ENCODE data around the gene EIF4EBP2.

Gene EIF4EBP2

DNA sequence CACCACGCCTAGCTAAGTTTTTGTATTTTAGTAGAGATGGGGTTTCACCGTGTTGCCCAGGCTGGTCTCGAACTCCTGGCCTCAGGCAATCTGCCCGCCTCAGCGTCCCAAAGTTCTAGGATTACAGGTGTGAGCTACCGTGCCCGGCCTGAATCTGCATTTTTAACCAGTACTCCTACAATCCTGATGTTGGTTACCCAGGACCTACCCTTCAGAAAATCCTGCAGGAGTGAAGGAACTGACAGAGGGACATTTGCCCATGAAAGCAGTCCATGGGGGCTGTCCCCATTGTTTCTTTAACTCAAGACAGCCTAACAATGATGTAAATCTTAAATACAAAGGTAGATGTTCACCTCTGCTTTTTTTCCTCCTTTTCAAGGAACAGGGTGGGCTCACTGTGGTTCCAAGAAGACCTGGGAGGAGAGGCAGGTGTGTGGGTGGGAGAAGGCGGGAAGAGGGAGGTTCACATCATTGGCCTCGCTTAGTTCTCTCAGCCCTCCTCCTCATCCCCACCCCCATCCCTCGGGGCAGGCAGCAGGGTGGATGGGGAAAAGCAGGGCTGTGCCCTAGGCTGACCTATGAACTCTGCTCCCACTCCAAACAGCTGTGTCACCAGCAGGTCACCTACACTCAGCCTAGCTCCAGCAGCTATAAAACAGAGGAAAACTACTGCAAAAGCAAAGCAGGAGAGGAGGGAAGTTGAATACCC is 35.0 kb upstream of the EIF4EBP2 start:
- H3K4me3 ChIP-seq (replicated peaks in 1 of 2; ENCODE audit: low read depth in 2 of 2, low read length in 2 of 2): no peak overlapping the region
- no peak for DNase-seq (ENCODE audit: low read depth in 2 of 2)
- TF ChIP-seq, protein P1, sequence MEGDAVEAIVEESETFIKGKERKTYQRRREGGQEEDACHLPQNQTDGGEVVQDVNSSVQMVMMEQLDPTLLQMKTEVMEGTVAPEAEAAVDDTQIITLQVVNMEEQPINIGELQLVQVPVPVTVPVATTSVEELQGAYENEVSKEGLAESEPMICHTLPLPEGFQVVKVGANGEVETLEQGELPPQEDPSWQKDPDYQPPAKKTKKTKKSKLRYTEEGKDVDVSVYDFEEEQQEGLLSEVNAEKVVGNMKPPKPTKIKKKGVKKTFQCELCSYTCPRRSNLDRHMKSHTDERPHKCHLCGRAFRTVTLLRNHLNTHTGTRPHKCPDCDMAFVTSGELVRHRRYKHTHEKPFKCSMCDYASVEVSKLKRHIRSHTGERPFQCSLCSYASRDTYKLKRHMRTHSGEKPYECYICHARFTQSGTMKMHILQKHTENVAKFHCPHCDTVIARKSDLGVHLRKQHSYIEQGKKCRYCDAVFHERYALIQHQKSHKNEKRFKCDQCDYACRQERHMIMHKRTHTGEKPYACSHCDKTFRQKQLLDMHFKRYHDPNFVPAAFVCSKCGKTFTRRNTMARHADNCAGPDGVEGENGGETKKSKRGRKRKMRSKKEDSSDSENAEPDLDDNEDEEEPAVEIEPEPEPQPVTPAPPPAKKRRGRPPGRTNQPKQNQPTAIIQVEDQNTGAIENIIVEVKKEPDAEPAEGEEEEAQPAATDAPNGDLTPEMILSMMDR (IDR thresholded peaks at IDR 0.05; ENCODE audit: low read depth, low read length): no peak

DNA sequence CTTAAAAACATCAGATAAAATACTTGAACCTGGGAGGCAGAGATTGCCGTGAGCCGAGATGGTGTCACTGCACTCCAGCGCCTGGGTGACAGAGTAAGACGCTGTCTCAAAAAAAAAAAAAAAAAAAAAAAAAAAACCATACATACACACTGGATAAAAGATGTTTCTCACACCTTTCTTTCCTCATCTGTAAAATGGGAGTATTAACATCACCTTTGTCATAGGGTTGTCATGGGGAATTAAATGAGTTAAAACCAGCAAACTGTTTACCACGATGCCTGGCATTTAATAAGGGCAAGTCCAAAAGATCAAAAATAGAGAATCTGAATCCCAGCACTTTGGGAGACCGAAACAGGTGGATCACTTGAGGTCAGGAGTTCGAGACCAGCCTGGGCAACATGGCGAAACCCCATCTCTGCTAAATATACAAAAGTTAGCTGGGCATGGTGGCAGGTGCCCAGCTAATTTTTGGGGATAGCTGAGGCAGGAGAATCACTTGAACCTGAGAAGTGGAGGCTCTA is 34.4 kb upstream of the EIF4EBP2 start:
- no peak for DNase-seq (ENCODE audit: low read depth in 2 of 2)
- no peak overlapping the region for H3K4me3 ChIP-seq (replicated peaks in 1 of 2; ENCODE audit: low read depth in 2 of 2, low read length in 2 of 2)
- TF ChIP-seq, protein P1 (IDR thresholded peaks at IDR 0.05; ENCODE audit: low read depth, low read length): no peak

DNA sequence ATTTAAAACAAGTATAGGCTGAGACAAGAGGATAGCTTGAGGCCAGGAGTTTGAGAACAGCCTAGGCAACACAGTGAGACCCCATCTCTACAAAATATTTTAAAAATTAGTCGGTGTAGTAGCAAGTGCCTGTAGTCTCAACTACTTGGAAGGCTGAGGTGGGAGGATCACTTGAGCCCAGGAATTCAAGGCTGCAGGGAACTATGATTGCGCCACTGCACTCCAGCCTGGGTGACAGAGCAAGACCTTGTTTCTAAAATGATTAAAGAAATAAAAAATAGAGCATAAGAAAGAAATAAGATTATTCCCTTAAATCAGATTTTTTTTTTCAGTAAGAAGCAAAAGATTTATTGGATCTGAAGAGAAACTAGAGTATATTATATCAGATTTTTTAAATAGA is 33.2 kb upstream of the EIF4EBP2 start:
- no peak overlapping the region for H3K4me3 ChIP-seq (replicated peaks in 1 of 2; ENCODE audit: low read depth in 2 of 2, low read length in 2 of 2)
- no peak for DNase-seq (ENCODE audit: low read depth in 2 of 2)
- TF ChIP-seq, protein P1 (IDR thresholded peaks at IDR 0.05; ENCODE audit: low read depth, low read length): no peak

DNA sequence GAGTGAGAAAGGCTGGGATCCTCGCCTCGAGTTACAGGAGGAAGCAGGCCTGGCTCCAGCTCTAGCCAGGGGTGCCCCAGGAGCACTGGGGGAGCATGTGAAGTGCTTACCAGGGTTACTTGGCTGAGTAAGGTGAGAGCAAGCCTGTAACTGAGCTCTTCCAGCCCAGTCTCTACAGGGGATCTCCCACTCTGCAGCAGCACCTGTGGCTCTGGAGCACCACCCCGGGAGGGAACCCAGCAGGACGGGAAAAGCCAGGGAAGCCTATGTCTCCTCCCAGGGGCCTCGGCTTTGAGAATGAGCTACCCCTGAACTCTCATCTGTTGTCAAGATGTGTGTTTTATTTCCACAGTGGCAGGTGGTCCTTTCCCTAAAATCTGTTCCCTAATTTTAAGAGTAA is 32.1 kb upstream of the EIF4EBP2 start:
- no peak overlapping the region for H3K4me3 ChIP-seq (replicated peaks in 1 of 2; ENCODE audit: low read depth in 2 of 2, low read length in 2 of 2)
- TF ChIP-seq, protein P1 (IDR thresholded peaks at IDR 0.05; ENCODE audit: low read depth, low read length): no peak
- no peak for DNase-seq (ENCODE audit: low read depth in 2 of 2)

DNA sequence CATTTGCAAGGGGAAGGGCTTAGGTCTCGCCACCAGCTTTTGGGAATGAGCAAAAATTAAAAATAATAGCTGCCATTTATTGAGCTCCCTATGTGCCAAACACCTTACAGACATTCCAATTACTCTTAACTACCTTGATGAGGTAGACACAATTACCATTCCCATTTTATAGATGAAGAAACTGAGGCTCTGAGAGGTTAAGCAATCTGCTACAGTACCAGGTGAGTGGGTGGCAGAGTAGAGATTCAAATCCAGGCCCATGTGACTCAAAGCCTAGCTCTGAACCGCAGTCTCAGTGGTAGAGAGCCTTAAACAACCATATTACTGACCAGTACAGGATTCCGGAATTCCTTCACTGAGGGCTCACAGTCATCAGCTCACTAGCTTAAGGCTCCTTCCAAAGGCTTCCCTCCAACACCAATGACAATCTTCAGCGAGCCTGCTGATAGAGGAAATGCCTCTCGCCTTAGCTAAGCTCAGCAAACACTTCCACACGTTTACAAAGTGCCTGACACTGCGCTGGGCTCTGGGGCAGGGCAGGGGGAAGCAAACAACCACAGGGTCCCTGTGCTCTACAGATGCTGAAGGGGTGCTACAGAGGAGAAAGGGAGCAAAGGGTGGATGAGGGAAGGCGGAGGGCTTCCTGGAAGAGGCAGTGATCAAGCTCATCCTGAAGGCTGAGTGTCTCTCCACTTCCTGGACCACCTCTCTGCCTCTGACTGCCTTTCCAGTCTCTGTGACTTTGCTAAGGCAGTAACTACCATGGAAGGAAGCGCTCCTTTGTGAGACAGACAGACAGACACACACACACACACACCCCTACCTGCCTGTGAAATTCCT is 28.9 kb upstream of the EIF4EBP2 start:
- TF ChIP-seq, protein P1 (IDR thresholded peaks at IDR 0.05; ENCODE audit: low read depth, low read length): no peak
- no peak overlapping the region for H3K4me3 ChIP-seq (replicated peaks in 1 of 2; ENCODE audit: low read depth in 2 of 2, low read length in 2 of 2)
- DNase-seq (ENCODE audit: low read depth in 2 of 2): peak in 1 of 2 donors; percentile 22

DNA sequence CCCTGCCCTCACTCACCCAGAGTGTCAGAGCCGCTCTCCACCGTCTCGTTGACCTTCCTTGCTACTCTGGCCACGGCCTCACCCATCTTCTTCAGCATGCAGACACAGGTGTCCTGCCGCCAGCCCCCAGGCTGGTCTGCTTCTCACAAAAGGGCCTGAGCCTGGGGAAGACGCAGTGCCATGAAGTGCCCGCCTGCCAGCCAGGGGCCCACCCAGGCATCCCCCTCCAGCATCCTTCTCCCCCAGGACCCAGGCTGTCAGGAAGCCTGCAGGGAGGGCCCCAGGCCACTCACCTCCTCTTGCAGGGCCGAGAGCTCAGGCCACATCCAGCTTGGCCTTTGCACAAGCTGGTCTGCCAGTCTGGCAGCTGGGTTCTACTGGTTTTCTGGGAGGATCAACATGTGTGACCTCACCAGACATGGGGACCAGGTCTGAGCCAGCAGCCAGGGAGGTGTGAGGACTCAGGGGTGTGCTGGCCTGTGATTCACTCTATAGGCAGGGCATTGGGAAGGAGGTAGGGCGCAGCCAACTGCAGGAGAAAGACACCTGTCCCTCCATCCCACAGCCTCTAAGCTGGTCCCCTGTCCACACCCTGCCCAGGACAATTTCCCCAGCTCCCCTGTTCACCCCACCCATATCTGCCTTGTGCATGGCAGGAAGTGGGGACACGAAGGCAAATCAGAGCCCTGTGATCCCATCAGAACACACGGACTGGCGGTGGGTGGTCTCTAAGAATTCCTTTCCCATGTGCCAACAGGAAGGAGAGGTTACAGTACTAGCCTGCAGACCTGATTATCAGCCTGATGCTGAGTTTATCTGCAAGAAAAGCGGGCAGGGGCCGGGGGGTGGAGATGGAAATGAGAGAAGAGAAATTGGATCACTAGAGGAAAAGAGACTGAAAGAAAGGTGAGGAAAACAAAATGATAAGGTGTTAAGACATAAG is 27.2 kb upstream of the EIF4EBP2 start:
- TF ChIP-seq, protein P1 (IDR thresholded peaks at IDR 0.05; ENCODE audit: low read depth, low read length): no peak
- DNase-seq (ENCODE audit: low read depth in 2 of 2): no peak
- H3K4me3 ChIP-seq (replicated peaks in 1 of 2; ENCODE audit: low read depth in 2 of 2, low read length in 2 of 2): no peak overlapping the region
